ENCODE results near the gene FAM83D. TPM values are rescaled to one million over a fixed set of nuclear protein-coding genes. Genes with fewer than 3 reads are reported as not detected.

The FAM83D gene
- total and polyA plus RNA-seq, 2 donors (not counting 1 experiment from before 2014, with no cell fraction given) = 0.82 to 1.7 TPM

DNA sequence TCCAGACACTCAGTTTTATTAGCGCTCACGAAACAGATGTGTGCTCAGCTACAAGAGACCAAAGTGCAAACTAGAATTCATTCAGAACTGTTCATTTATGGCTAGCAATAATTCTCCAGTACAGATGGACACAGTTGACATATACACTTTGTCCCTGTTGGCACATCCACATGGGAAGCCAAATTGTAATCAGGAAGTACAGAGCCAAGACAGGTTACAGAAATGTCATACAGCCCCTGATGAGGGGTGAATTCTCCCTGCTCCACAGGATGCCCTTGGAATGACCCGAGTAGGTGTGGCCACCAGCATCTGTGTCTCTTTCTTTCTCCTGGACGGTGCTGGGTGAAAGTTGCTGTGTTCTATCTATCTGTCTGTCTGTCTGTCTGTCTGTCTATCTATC is 43.5 kb downstream of the FAM83D start:
- Histone ChIP-seq H3K27ac (ENCODE audit: low read length in 2 of 2) (no peak overlapping the region), H4K20me1 (ENCODE audit: control insufficient read depth, insufficient read depth, low read length, poor library complexity, severe bottlenecking) (no peaks in the 10 kb centered on the region), H2AFZ (ENCODE audit: insufficient read depth, low read depth, low read length, poor library complexity, severe bottlenecking) (no peak overlapping the region), H3K27me3 (replicated peaks in 1 of 4; ENCODE audit: control extremely low read depth in 1 of 4, control insufficient read depth in 3 of 4, insufficient read depth in 4 of 4, low read length in 3 of 4) (no peaks in the 10 kb centered on the region), H3K9ac (ENCODE audit: low read length) (no peak overlapping the region), H3K79me2 (ENCODE audit: control insufficient read depth, insufficient read depth, low read length) (peaks cover 14% of the 10 kb centered on the region), H3K36me3 (replicated peaks in 1 of 2; ENCODE audit: control extremely low read depth in 1 of 2, control insufficient read depth in 1 of 2, extremely low read depth in 1 of 2, insufficient read depth in 2 of 2, low read length in 1 of 2) (peaks cover 6 to 34% of the 10 kb centered on the region in 2 experiments), H3K4me1 (ENCODE audit: control insufficient read depth in 2 of 2, insufficient read depth in 2 of 2, low read length in 2 of 2) (no peaks in the 10 kb centered on the region), H3K4me3 (ENCODE audit: control extremely low read depth in 1 of 5, extremely low read depth in 1 of 5, insufficient read depth in 1 of 5, low read depth in 2 of 5, low read length in 4 of 5) (no peak overlapping the region), H3K4me2 (replicated peaks; ENCODE audit: low read depth, low read length, poor library complexity, severe bottlenecking) (no peak overlapping the region), H3K9me3 (ENCODE audit: control extremely low read depth in 1 of 3, control insufficient read depth in 2 of 3, insufficient read depth in 1 of 3, low read length in 2 of 3) (no peaks in the 10 kb centered on the region)
- no peak for DNase-seq
- Mint-ChIP-seq H3K9me3 (ENCODE audit: insufficient read depth) (no peaks in the 10 kb centered on the region), H3K27me3 (no peaks in the 10 kb centered on the region), H3K27ac (no peak overlapping the region), H3K4me3 (no peak overlapping the region), H3K4me1 (peaks cover 4% of the 10 kb centered on the region)
- ChIA-PET POLR2A (no interaction called here), CTCF (interaction anchor here (0.9 kb wide), 1 partner anchor 15 kb away, joined by 3 read pairs; no protein-coding TSS in a partner anchor)
- intact Hi-C loops (cut with micrococcal nuclease) = loop anchor here (10.0 kb wide), 1 partner anchor 1275 kb away; the partner anchor contains the start of gene CTNNBL1
- WGBS (ENCODE audit: insufficient coverage) = 100% methylated on average over 3 of the region's 4 CpGs
- ATAC-seq (ENCODE audit: low read depth) = no peak
- TF ChIP-seq, protein P1, sequence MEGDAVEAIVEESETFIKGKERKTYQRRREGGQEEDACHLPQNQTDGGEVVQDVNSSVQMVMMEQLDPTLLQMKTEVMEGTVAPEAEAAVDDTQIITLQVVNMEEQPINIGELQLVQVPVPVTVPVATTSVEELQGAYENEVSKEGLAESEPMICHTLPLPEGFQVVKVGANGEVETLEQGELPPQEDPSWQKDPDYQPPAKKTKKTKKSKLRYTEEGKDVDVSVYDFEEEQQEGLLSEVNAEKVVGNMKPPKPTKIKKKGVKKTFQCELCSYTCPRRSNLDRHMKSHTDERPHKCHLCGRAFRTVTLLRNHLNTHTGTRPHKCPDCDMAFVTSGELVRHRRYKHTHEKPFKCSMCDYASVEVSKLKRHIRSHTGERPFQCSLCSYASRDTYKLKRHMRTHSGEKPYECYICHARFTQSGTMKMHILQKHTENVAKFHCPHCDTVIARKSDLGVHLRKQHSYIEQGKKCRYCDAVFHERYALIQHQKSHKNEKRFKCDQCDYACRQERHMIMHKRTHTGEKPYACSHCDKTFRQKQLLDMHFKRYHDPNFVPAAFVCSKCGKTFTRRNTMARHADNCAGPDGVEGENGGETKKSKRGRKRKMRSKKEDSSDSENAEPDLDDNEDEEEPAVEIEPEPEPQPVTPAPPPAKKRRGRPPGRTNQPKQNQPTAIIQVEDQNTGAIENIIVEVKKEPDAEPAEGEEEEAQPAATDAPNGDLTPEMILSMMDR (IDR thresholded peaks at IDR 0.05) = no peak
- no peak for TF ChIP-seq EZH2 (IDR thresholded peaks at IDR 0.05; ENCODE audit: borderline replicate concordance, insufficient read depth, low read depth, low read length, poor library complexity, severe bottlenecking)

GRCh38 chr20:38970302-38970701 is 44.1 kb downstream of the FAM83D start:
- Histone ChIP-seq H3K4me3 (ENCODE audit: control extremely low read depth in 1 of 5, extremely low read depth in 1 of 5, insufficient read depth in 1 of 5, low read depth in 2 of 5, low read length in 4 of 5) (no peak overlapping the region), H3K27me3 (replicated peaks in 1 of 4; ENCODE audit: control extremely low read depth in 1 of 4, control insufficient read depth in 3 of 4, insufficient read depth in 4 of 4, low read length in 3 of 4) (no peaks in the 10 kb centered on the region), H3K9me3 (ENCODE audit: control extremely low read depth in 1 of 3, control insufficient read depth in 2 of 3, insufficient read depth in 1 of 3, low read length in 2 of 3) (no peaks in the 10 kb centered on the region), H3K79me2 (ENCODE audit: control insufficient read depth, insufficient read depth, low read length) (peaks cover 8% of the 10 kb centered on the region), H3K4me1 (ENCODE audit: control insufficient read depth in 2 of 2, insufficient read depth in 2 of 2, low read length in 2 of 2) (no peaks in the 10 kb centered on the region), H3K27ac (ENCODE audit: low read length in 2 of 2) (no peak overlapping the region), H3K9ac (ENCODE audit: low read length) (no peak overlapping the region), H3K36me3 (replicated peaks in 1 of 2; ENCODE audit: control extremely low read depth in 1 of 2, control insufficient read depth in 1 of 2, extremely low read depth in 1 of 2, insufficient read depth in 2 of 2, low read length in 1 of 2) (peaks cover 7 to 31% of the 10 kb centered on the region in 2 experiments), H3K4me2 (replicated peaks; ENCODE audit: low read depth, low read length, poor library complexity, severe bottlenecking) (no peak overlapping the region), H4K20me1 (ENCODE audit: control insufficient read depth, insufficient read depth, low read length, poor library complexity, severe bottlenecking) (no peaks in the 10 kb centered on the region), H2AFZ (ENCODE audit: insufficient read depth, low read depth, low read length, poor library complexity, severe bottlenecking) (no peak overlapping the region)
- no CpG with 5 or more reads among the region's 1 CpG for whole genome bisulfite sequencing (ENCODE audit: insufficient coverage)
- no peak for TF ChIP-seq EZH2 (IDR thresholded peaks at IDR 0.05; ENCODE audit: borderline replicate concordance, insufficient read depth, low read depth, low read length, poor library complexity, severe bottlenecking)
- TF ChIP-seq, protein P1 (IDR thresholded peaks at IDR 0.05) = no peak
- Mint-ChIP-seq H3K27ac (no peak overlapping the region), H3K27me3 (no peaks in the 10 kb centered on the region), H3K4me3 (no peak overlapping the region), H3K4me1 (peaks cover 4% of the 10 kb centered on the region), H3K9me3 (ENCODE audit: insufficient read depth) (no peaks in the 10 kb centered on the region)
- no peak for DNase-seq
- intact Hi-C loops (cut with micrococcal nuclease) = no loop called here
- CTCF ChIA-PET = interaction anchor here (0.9 kb wide), 1 partner anchor 14 kb away, joined by 3 read pairs; no protein-coding TSS in a partner anchor
- POLR2A ChIA-PET = no interaction called here
- no peak for ATAC-seq (ENCODE audit: low read depth)
